Bronchial epithelial cell (primary cell): Measurements from ENCODE around the gene COL23A1. TPM values are rescaled to one million over a fixed set of nuclear protein-coding genes. Genes with fewer than 3 reads are reported as not detected.

ENCODE experiments used
- DNase-seq: peaks from one replicate; pipeline ENCODE4 v3.0.0-alpha.2; 2010; ENCODE audit warnings: low read depth
- FAIRE-seq: peaks from 2 replicates; lab custom pipeline; 2011; peaks lifted over from hg19 to GRCh38; lab: Jason Lieb, UNC
- H3K27me3 ChIP-seq: 2 replicates; pipeline ENCODE4 v1.5.1; 2011; ENCODE audit warnings: low read length; ENCODE audit not compliant: control insufficient read depth, insufficient read depth
- H3K36me3 ChIP-seq: 2 replicates; pipeline ENCODE4 v1.5.1; 2011; ENCODE audit warnings: low read length; ENCODE audit not compliant: control insufficient read depth, insufficient read depth
- H3K4me3 ChIP-seq: 2 replicates; pipeline ENCODE4 v1.5.1; 2011; ENCODE audit warnings: mild to moderate bottlenecking, low read depth, low read length, control low read depth
- total RNA-seq: library from RNA; depleted of rRNA; stranded (reverse); fragments of >200 nt; gene quantifications from 2 replicates; pipeline ENCODE4 v1.2.1, GENCODE V29; 2014
- TF ChIP-seq, protein P1 (sequence below): IDR thresholded peaks from 2 replicates; pipeline ENCODE4 v1.5.1; 2011; ENCODE audit warnings: mild to moderate bottlenecking, moderate library complexity, low read length, control low read depth, inconsistent platforms; ENCODE audit not compliant: insufficient read depth, severe bottlenecking

The COL23A1 gene
- total RNA-seq, 1 donor from 2014 or later, result 0.26 TPM

DNA sequence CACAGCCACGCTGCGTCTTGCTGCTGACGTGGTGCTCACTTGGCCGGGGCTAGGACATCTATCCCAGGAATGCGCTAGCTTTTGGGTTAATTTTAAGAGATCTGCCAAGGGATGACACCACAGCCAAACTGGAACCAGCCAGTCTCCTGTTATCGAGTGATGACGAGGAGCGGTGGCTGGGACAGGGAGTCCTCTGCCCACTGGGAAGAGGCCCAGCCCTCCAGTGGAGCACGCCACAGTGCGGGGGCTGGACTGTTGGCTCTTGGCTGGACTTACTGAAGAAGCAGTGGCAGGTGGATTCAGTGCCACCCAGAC lies 302.4 kb downstream of the COL23A1 start:
- no peaks in the 10 kb centered on the region for H3K36me3 ChIP-seq
- H3K27me3 ChIP-seq, result peaks cover 3% of the 10 kb centered on the region
- H3K4me3 ChIP-seq, result no peak overlapping the region
- FAIRE-seq (no peak), DNase-seq (no peak)
- TF ChIP-seq, protein P1, sequence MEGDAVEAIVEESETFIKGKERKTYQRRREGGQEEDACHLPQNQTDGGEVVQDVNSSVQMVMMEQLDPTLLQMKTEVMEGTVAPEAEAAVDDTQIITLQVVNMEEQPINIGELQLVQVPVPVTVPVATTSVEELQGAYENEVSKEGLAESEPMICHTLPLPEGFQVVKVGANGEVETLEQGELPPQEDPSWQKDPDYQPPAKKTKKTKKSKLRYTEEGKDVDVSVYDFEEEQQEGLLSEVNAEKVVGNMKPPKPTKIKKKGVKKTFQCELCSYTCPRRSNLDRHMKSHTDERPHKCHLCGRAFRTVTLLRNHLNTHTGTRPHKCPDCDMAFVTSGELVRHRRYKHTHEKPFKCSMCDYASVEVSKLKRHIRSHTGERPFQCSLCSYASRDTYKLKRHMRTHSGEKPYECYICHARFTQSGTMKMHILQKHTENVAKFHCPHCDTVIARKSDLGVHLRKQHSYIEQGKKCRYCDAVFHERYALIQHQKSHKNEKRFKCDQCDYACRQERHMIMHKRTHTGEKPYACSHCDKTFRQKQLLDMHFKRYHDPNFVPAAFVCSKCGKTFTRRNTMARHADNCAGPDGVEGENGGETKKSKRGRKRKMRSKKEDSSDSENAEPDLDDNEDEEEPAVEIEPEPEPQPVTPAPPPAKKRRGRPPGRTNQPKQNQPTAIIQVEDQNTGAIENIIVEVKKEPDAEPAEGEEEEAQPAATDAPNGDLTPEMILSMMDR, result no peak

DNA sequence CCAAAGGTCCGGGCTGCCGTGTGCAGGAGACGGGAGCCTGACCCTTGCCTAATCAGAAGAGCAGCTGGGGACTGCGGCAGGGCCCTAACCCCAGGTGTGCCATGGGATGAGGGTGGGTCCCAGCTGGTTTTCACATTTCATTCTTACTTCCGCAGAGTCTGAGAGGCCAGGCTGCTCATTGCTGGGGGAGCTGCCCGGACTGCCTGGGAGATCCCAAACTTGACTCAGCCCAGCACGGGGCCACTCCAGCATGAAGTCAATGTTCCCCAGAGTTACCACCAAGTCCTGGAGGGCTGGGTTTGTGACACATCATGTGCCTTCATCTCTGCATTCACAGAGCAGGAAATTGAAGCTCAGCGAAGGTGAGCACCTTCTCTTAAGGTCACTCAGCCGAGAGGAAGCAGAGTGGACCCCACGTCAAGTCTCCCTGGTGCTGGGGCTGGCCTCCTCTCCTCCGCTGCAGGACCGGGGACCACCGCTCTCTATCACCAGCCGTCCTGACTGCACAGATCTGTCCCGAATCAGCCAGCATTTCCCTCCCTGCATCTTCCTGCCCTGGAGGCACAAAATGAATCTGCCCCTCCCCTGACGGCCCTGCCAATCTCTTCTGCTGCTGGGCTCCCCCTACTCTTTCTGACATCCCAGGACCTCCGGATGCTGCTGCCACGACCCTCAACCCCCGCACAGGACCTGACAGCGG lies 303.0 kb downstream of the COL23A1 start:
- H3K4me3 ChIP-seq, result no peak overlapping the region
- H3K36me3 ChIP-seq, result no peaks in the 10 kb centered on the region
- FAIRE-seq, result no peak
- TF ChIP-seq, protein P1, result no peak
- H3K27me3 ChIP-seq, result peaks cover 3% of the 10 kb centered on the region
- no peak for DNase-seq

DNA sequence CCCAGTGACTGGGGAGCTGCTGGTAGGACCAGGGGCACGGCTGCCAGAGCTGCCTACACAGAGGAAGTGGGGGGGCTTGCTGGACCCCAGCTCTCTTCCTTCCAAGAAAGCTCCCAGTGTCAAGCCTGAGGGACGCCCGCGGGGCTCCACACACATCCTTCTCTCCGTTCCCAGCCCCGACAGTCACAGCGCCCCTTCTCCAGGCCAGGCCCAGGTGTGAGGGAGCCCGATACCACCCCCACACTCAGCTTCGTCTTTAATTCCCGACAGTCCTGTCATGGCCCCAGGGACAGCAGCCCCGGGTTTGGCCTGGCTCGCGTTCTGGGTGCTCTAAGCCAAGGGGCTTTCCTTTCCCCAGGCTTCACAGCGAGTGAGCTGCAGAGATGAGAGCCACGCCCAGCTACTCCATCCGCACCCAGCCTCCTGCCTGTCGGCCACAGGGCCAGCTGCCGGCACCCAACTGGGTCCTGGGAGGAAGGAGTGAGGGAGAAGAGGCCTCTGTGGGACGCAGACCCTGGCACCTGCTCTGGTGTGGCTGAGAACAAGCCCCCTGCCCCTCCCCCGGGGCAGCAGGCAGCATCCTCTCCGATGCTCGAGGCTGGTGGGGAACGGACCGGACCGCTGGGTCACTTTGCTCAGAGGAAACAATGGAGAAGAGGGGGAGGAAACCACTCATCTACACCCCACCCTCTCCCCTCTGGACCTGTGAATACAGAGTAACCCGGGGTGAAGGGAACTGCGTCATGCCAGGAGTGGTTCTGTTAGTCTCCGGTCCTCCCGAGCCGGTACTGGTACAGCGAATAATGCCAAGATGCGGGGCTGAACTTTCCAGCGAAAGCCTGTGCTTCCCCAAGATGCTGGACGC lies 303.7 kb downstream of the COL23A1 start:
- DNase-seq, result no peak

DNA sequence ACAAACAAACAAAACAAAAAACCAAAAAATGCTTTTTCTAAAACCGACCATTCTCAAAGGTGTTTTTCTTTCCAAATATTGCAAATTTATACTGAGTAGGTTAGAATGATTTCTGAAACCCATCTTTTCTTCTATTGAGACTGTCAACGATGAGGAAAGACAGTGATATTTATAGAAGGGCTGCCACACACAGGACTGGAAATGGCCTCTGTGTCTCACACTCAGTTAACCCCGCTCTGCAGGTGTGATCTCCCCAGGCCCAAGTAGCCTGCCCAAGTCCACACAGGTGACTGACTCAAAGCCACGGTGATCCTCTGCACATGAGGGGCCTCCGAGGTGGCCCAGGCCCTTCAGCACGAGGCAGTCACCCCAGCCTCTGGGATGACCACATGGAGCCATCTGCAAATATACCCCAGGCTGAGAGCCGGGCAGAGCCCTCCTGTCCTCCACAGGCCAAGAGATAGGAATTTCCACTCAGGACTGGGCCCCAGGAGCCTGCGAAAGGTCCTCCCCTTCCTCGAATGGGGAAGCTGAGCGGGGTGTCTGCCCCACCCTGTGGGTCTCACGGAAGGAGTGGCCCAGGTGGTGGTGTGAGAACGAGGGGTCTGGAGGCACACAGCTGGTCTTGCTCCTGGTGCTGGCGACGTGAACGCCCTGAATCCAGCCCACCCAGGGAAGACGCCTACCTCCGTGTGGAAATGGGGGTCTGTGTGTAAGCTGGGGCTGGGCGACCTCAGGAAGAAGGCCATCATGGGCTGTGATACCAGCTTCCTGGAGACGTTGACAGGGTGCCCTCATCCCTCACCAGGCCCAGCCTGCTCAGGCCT lies 304.6 kb downstream of the COL23A1 start:
- Histone ChIP-seq H3K27me3 (peaks cover 1% of the 10 kb centered on the region), H3K36me3 (no peaks in the 10 kb centered on the region), H3K4me3 (no peak overlapping the region)
- DNase-seq, result no peak
- TF ChIP-seq, protein P1, result no peak
- no peak for FAIRE-seq

More for the DNA sequence above, 303.7 kb downstream of the COL23A1 start:
- TF ChIP-seq, protein P1, result no peak
- Histone ChIP-seq H3K4me3 (no peak overlapping the region), H3K36me3 (no peaks in the 10 kb centered on the region), H3K27me3 (peaks cover 1% of the 10 kb centered on the region)
- no peak for FAIRE-seq

DNA sequence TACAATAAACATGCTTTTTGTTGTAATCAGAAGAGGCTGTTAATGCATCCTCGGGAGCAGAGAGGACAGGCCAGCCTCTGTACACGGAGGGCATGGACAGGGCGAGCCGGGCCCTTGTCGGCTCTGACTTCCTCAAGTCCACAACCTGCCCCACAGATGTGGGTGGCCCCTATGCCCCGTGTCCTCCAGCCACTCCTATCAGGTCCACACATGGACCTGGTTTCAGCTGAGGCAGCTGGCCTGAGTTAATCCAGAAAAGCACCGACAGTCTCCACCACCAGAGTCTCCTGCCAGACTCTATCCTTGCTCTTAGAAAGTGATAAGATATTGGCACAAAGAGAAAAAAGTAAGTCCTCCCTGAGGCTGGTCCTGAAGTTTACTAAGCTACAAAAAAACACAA lies 305.2 kb downstream of the COL23A1 start:
- DNase-seq, result no peak
- Histone ChIP-seq H3K27me3 (peaks cover 1% of the 10 kb centered on the region), H3K36me3 (no peaks in the 10 kb centered on the region), H3K4me3 (no peak overlapping the region)
- FAIRE-seq, result no peak
- TF ChIP-seq, protein P1, result no peak
